ENCODE measurements around the gene LY6G6D.

Gene LY6G6D

GRCh38 chr6:31687860-31688693 is 27.1 kb upstream of the LY6G6D start:
- no peak for TF ChIP-seq CTCF (IDR thresholded peaks at IDR 0.05; ENCODE audit: low read depth, low read length)
- H3K4me3 ChIP-seq (replicated peaks in 1 of 2; ENCODE audit: low read depth in 2 of 2, low read length in 2 of 2) = no peak overlapping the region

DNA sequence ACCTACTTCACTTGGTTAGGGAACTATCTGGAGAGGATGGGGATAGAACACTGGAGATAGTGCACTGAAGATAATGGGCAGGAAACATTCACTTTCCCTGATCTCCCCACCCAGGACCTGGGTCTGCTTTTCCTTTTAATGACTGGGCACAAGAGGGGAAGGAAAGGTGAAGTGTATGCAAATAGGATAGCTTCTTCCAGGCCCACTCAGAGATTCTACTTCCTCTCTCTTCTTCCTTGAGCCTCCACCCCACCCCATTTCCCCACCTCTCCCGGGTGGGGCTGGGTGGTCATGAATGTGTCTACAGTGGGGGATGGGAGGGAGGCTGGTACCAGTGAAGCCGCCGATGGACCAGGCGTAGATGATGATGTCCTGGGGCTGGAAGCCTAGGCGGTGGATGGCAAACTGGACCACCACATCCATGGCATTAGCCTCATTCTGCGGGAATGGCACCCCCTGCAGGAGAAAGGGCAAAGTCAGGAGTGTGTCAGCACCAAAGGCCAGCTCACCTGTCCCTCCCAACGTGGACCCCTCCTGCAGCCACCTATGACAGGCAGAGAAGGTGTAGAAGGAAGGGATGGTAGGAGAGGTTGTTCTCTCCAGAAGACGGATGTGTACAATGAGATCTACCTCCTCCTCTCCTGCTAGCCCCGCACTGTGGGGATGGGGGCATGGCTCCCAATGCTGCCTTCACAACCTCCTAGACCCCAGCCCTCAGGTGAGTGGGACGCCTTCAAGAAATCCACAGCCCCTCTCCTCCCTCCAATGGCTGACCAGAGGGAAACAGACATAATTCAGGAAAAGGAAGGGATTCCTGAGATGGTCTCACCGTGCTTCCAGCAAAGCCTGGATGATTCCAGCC is 25.7 kb upstream of the LY6G6D start:
- no peak overlapping the region for H3K4me3 ChIP-seq (replicated peaks in 1 of 2; ENCODE audit: low read depth in 2 of 2, low read length in 2 of 2)
- no peak for DNase-seq (ENCODE audit: low read depth in 2 of 2)
- peak; percentile 56 for TF ChIP-seq CTCF (IDR thresholded peaks at IDR 0.05; ENCODE audit: low read depth, low read length)

More at GRCh38 chr6:31687860-31688693, 27.1 kb upstream of the LY6G6D start:
- DNase-seq (ENCODE audit: low read depth in 2 of 2) = no peak

DNA sequence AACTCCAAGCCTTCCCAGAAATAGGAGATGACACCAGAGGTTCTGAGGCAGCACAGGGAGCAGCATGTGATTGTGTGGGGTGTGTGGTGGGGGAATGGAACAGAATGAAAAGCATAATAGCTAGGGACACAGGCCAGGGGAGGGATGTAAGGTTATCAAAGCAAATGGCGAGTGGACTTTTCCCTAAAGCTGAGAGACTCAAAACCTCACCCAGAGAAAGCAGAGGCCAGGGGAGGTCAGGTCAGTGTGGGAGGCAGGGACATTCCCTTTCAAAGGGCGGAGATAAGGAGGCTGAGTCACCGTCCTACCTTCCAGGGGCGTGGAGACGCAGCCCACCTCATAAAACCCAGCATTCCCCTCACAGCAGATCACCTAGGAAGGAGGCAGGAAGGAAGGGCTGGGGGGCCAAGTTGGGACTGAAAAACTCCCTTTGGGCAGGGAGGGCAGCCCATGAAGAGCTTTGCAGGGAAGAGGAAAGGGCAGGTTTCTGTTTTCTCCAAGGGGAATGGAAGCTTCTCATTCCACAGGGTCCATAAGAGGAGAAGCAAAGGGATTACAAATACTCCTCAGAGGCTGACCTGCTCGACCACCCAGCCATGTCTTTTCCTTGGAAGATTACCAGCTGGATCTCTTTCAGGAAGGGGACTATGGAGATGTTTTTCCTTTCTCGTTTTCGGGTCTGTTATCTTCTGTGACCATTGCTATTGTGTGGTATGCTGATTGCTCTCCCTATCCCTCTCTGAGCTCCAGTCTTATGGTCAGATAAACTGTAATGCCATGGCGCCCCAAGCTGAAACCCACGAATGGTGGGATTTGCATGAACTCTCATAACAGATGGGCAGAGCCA is 24.7 kb upstream of the LY6G6D start:
- no peak for TF ChIP-seq CTCF (IDR thresholded peaks at IDR 0.05; ENCODE audit: low read depth, low read length)
- H3K4me3 ChIP-seq (replicated peaks in 1 of 2; ENCODE audit: low read depth in 2 of 2, low read length in 2 of 2) = no peak overlapping the region
- no peak for DNase-seq (ENCODE audit: low read depth in 2 of 2)

DNA sequence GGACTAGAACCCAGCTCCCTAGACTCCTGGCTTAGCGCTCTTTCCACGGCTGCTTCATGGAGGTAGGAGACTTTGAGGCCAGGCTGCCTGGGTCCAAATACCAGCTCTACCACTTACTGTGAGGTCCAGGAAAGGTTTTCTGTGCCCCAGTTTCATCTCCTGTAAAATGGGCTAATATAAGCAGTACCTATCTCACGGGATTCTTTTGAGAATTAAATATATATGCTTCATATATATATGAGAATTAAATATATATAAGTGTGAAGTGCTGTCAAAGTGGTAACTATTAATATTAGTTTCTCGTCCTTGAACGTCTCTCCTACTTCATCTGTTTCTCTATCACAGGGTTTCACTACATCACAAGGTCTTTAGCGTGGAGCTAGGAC is 24.1 kb upstream of the LY6G6D start:
- H3K4me3 ChIP-seq (replicated peaks in 1 of 2; ENCODE audit: low read depth in 2 of 2, low read length in 2 of 2) = no peak overlapping the region
- no peak for DNase-seq (ENCODE audit: low read depth in 2 of 2)
- no peak for TF ChIP-seq CTCF (IDR thresholded peaks at IDR 0.05; ENCODE audit: low read depth, low read length)

DNA sequence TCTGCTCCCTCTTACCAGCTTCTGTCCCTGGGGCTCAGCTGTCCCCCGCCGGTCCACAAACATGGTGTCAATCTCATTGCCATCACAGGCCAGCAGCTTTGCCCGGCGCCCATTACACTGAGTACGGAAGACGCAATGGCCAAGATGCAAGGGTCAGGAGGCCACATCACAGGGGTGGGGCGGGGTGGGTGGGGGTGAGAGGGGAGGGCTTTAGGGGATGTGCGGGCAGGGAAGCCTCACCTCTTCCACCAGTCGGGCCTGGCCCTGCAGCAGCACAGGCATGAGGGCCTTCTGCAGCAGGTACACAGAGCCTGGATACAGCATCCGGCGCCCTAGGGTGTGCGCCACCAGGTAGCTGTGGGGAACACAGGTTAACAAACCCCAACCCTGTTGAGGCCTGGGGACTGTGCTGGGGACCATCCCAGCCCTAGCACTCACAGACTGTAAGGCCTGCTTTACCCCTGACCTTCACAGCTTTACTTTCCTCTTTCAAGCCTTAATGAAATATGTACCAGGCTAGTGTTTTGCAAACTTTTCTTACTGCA is 23.5 kb upstream of the LY6G6D start:
- DNase-seq (ENCODE audit: low read depth in 2 of 2) = no peak
- no peak for TF ChIP-seq CTCF (IDR thresholded peaks at IDR 0.05; ENCODE audit: low read depth, low read length)
- H3K4me3 ChIP-seq (replicated peaks in 1 of 2; ENCODE audit: low read depth in 2 of 2, low read length in 2 of 2) = no peak overlapping the region

- no peak overlapping the region for H3K4me3 ChIP-seq (replicated peaks in 1 of 2; ENCODE audit: low read depth in 2 of 2, low read length in 2 of 2)
- TF ChIP-seq CTCF (IDR thresholded peaks at IDR 0.05; ENCODE audit: low read depth, low read length) = no peak
- DNase-seq (ENCODE audit: low read depth in 2 of 2) = no peak
Observed at GRCh38 chr6:31692353-31692752, 22.8 kb upstream of the LY6G6D start.

Data from cardiac fibroblast (primary cell).